Caco-2 (cell line): ENCODE measurements around the gene FMNL3. TPM values are rescaled to one million over a fixed set of nuclear protein-coding genes. Genes with fewer than 3 reads are reported as not detected.
"Not testable (repeated sequence)": the region's sequence is repeated elsewhere in the genome, so short reads cannot be mapped to it uniquely, and the experiment has no call there.

Experiments
- BruUV-seq: library from RNA; stranded (reverse); fragments of 400-500 nt; replicated peaks from 2 replicates; lab custom pipeline; 2021; lab: Mats Ljungman, UMichigan
- CTCF ChIA-PET: fragments of 300-600 bp; sonication (Branson Sonifier 250); formaldehyde crosslinking; loops from one replicate; lab custom pipeline; 2022; ENCODE audit warnings: antibody characterized with exemption; lab: Charles Lee
- POLR2A ChIA-PET: fragments of 300-600 bp; sonication (Branson Sonifier 250); formaldehyde crosslinking; loops from one replicate; lab custom pipeline; 2022; ENCODE audit warnings: antibody characterized with exemption; lab: Charles Lee
- DNase-seq, 2 experiments: peaks; one replicate each; pipeline versions ENCODE4 v3.0.0 to v3.0.0-alpha.2; 2020 to 2022
- H3K27me3 ChIP-seq: replicated peaks from 2 replicates; pipeline ENCODE4 v1.6.0; 2011; ENCODE audit warnings: low read length; ENCODE audit not compliant: control insufficient read depth, insufficient read depth
- H3K36me3 ChIP-seq: 2 replicates; pipeline ENCODE4 v1.5.1; 2011; ENCODE audit warnings: low read length; ENCODE audit not compliant: control insufficient read depth, insufficient read depth
- H3K4me1 ChIP-seq: fragments of 250-450 bp; sonication (Bioruptor Pico); 2 replicates; pipeline ENCODE4 v1.5.1; 2020; ENCODE audit warnings: mild to moderate bottlenecking
- H3K4me3 ChIP-seq: 2 replicates; pipeline ENCODE4 v1.5.1; 2011; ENCODE audit warnings: low read depth, mild to moderate bottlenecking, control low read depth, low read length
- H3K9me3 ChIP-seq: fragments of 250-450 bp; sonication (Bioruptor Pico); 2 replicates; pipeline ENCODE4 v1.5.1; 2020; ENCODE audit warnings: mild to moderate bottlenecking, moderate library complexity
- H3K27ac Mint-ChIP-seq: one replicate; pipeline ENCODE4 v1.8.0; 2022; ENCODE audit warnings: mixed read lengths; ENCODE audit not compliant: unreplicated experiment
- H3K27me3 Mint-ChIP-seq: one replicate; pipeline ENCODE4 v1.8.0; 2022; ENCODE audit warnings: mixed read lengths; ENCODE audit not compliant: insufficient read depth, unreplicated experiment
- H3K36me3 Mint-ChIP-seq: one replicate; pipeline ENCODE4 v1.8.0; 2022; ENCODE audit warnings: mild to moderate bottlenecking, mixed read lengths; ENCODE audit not compliant: insufficient read depth, unreplicated experiment
- H3K4me1 Mint-ChIP-seq: one replicate; pipeline ENCODE4 v1.8.0; 2022; ENCODE audit warnings: low read depth, mixed read lengths; ENCODE audit not compliant: unreplicated experiment
- H3K4me3 Mint-ChIP-seq: one replicate; pipeline ENCODE4 v1.8.0; 2022; ENCODE audit warnings: mild to moderate bottlenecking, moderate library complexity, mixed read lengths; ENCODE audit not compliant: unreplicated experiment
- H3K9me3 Mint-ChIP-seq: one replicate; pipeline ENCODE4 v1.8.0; 2022; ENCODE audit warnings: mixed read lengths; ENCODE audit not compliant: unreplicated experiment
- intact Hi-C: fragments of 100-400 bp; cut with micrococcal nuclease; formaldehyde crosslinking; loops from one replicate; pipeline ENCODE4 v1.10.0; 2022; ENCODE audit not compliant: unreplicated experiment
- total RNA-seq: library from RNA; stranded (reverse); gene quantifications from 2 replicates; pipeline ENCODE4 v1.2.3, GENCODE V29; 2022
- TF ChIP-seq, protein P1 (sequence below), 2 experiments: fragments of 200-600 bp in 1 of 2; IDR thresholded peaks; 1 replicate in 1 of 2; 2 replicates in 1 of 2; pipeline versions ENCODE4 v1.5.1 to v1.8.0; 2011 to 2022; ENCODE audit warnings: antibody characterized with exemption in 1 of 2, control low read depth in 1 of 2, inconsistent platforms in 1 of 2, low read depth in 1 of 2, low read length in 1 of 2, mild to moderate bottlenecking in 1 of 2, moderate library complexity in 1 of 2; ENCODE audit not compliant: insufficient read depth in 1 of 2, severe bottlenecking in 1 of 2, unreplicated experiment in 1 of 2

The FMNL3 gene
- total RNA-seq, 1 experiment from 2014 or later = 10.7 TPM

DNA sequence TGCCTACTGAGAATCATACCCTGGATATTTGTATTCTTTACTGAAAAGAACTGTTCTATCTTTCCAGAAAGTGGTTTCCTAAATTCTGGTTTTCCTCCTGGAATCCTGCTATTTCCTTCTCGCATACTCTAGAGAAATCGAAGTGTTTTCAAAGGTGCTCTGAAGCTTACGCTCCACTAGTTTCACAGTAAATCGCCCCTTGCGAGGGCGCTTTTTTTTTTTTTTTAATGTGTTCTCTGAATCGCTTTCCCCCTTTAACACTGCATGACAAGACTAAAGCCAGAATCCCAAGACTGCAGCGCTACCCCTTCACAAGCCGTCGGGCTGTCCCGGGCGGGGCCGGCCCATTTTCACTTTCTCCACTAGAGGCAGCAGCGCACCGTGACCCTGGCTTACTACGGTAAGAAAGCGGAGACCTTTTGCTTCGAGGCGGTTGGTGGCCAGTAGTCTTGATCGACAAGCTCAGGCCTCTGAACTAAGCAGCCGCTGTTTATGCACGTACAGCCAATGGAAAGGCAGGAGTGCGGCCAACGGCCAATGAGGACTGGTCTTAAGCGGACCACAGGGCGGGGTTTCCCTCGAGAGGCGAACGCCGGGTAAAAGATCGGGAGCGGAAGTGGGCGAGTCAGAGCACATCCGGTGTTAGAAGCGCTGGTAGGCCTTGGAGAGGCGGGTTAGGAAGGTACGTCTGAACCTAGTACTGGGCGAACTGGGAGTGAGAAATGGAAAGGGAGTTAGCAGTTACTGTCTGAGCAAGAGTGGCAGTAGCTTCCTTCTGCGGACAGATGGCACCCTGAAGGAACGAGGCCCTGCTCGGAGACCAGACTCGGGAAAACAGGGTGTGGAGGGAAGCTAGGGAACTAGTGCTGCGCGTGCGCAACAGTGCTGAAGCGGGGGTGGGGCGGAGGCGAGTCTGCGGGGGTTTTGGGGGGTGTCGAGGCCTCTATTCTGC, 34.0 kb upstream of the FMNL3 start, which contains the start of gene TMBIM6:
Gene TMBIM6 (plus strand): TSS at position 628 of the 952 bp plus-strand sequence. CDS start 10,937 bp downstream, outside the sequence.
- Mint-ChIP-seq H3K36me3 (peaks cover 45% of the 10 kb centered on the region), H3K9me3 (no peaks in the 10 kb centered on the region), H3K27me3 (no peaks in the 10 kb centered on the region), H3K4me1 (peaks cover 21% of the 10 kb centered on the region), H3K4me3 (peak within 1 kb of the TSS; percentile 87), H3K27ac (peak within 1 kb of the TSS; percentile 96)
- Histone ChIP-seq H3K9me3 (no peaks in the 10 kb centered on the region), H3K27me3 (no peaks in the 10 kb centered on the region), H3K4me3 (peak within 1 kb of the TSS; percentile 67), H3K4me1 (peaks cover 16% of the 10 kb centered on the region), H3K36me3 (no peaks in the 10 kb centered on the region)
- intact Hi-C loops = loop anchor here (1.0 kb wide), 4 partner anchors 22 to 97 kb away; partner anchors contain the start of gene FMNL3
- peak; percentile 100 for DNase-seq
- POLR2A ChIA-PET = interaction anchor here (0.5 to 1.6 kb wide), 66 partner anchors 9 to 1853 kb away, joined by 3 to 25 read pairs (median 4); partner anchors contain the start of genes BCDIN3D, CERS5, COX14 and MCRS1
- BruUV-seq = no TSS peak
- CTCF ChIA-PET = interaction anchor here (0.5 to 1.4 kb wide), 69 partner anchors 9 to 1602 kb away, joined by 3 to 22 read pairs (median 4); partner anchors contain the start of genes BCDIN3D, FMNL3, NCKAP5L and PRPF40B
- TF ChIP-seq, protein P1, sequence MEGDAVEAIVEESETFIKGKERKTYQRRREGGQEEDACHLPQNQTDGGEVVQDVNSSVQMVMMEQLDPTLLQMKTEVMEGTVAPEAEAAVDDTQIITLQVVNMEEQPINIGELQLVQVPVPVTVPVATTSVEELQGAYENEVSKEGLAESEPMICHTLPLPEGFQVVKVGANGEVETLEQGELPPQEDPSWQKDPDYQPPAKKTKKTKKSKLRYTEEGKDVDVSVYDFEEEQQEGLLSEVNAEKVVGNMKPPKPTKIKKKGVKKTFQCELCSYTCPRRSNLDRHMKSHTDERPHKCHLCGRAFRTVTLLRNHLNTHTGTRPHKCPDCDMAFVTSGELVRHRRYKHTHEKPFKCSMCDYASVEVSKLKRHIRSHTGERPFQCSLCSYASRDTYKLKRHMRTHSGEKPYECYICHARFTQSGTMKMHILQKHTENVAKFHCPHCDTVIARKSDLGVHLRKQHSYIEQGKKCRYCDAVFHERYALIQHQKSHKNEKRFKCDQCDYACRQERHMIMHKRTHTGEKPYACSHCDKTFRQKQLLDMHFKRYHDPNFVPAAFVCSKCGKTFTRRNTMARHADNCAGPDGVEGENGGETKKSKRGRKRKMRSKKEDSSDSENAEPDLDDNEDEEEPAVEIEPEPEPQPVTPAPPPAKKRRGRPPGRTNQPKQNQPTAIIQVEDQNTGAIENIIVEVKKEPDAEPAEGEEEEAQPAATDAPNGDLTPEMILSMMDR (IDR thresholded peaks at IDR 0.05; ENCODE audit: insufficient read depth in 1 of 2, low read depth in 1 of 2, low read length in 1 of 2, severe bottlenecking in 1 of 2, unreplicated experiment in 1 of 2) = peak; percentile 96 to 99

DNA sequence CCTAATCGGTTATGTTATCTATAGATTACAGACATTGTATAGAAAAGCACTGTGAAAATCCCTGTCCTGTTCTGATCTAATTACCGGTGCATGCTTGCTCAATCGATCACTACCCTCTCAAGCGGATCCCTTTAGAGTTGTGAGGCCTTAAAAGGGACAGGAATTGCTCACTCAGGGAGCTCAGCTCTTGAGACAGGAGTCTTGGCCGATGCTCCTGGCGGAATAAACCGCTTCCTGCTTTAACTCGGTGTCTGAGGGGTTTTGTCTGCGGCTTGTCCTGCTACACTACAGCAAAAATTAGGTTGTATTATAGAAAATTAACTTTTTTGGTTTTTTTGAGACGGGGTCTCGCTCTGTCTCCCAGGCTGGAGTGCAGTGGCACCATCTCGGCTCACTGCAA, 33.1 kb upstream of the FMNL3 start:
- peaks cover 16% of the 10 kb centered on the region for H3K4me1 ChIP-seq
- H3K4me3 Mint-ChIP-seq, H3K27ac Mint-ChIP-seq, intact Hi-C loops, POLR2A ChIA-PET, H3K27me3 ChIP-seq, DNase-seq, H3K36me3 ChIP-seq, H3K27me3 Mint-ChIP-seq, H3K4me3 ChIP-seq, H3K9me3 Mint-ChIP-seq, H3K9me3 ChIP-seq, BruUV-seq: not testable (repeated sequence)
- Mint-ChIP-seq H3K4me1 (peaks cover 21% of the 10 kb centered on the region), H3K36me3 (peaks cover 40% of the 10 kb centered on the region)
- CTCF ChIA-PET = interaction anchor here (0.6 to 1.3 kb wide), 2 partner anchors 40 to 417 kb away, joined by 3 to 13 read pairs; partner anchors contain the start of gene TROAP

DNA sequence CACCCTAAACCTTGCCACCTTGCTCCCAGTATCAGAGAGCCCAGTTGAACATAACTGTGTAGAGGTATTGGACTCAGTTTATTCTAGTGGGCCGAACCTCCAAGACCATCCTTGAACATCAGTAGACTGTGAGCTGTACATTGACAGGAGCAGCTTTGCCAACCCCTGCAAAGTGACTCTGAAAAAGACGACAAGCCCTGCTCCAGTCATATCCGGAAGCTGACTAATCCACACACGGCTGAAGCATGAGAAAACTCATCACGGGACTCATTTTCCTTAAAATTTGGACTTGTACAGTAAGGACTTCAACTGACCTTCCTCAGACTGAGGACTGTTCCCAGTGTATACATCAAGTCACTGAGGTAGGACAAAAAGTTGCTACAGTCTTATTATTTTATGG, 31.5 kb upstream of the FMNL3 start:
- Mint-ChIP-seq H3K36me3 (peaks cover 27% of the 10 kb centered on the region), H3K4me1 (peaks cover 12% of the 10 kb centered on the region)
- H3K27me3 Mint-ChIP-seq, H3K36me3 ChIP-seq, H3K27ac Mint-ChIP-seq, DNase-seq, H3K4me3 ChIP-seq, intact Hi-C loops, H3K4me1 ChIP-seq, POLR2A ChIA-PET, H3K4me3 Mint-ChIP-seq, H3K9me3 Mint-ChIP-seq, H3K27me3 ChIP-seq, BruUV-seq, H3K9me3 ChIP-seq: not testable (repeated sequence)
- CTCF ChIA-PET = interaction anchor here (0.6 kb wide), 1 partner anchor 99 kb away, joined by 5 read pairs; no protein-coding TSS in a partner anchor

DNA sequence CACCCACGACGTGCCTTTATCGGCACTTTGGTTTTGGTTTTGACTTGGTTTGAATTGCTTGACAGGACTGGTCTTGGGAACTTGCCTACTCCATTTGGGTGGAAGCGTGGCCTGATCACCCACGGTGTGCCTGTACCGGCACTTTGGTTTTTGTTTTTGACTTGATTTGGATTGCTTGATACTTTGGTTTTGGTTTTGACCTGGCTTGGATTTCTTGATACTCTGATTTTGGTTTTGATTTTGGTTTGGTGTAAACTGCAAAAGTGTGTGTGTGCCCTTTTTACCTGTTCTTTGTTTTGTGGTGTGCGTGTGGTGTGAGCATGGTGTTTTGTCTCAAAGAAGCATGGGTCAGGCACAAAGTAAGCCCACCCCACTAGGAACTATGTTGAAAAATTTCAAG, 27.7 kb upstream of the FMNL3 start:
- H3K4me3 ChIP-seq, DNase-seq, H3K4me1 ChIP-seq, H3K4me3 Mint-ChIP-seq, H3K27ac Mint-ChIP-seq, H3K36me3 Mint-ChIP-seq, POLR2A ChIA-PET, CTCF ChIA-PET, intact Hi-C loops, H3K27me3 Mint-ChIP-seq, H3K9me3 ChIP-seq, H3K36me3 ChIP-seq, H3K4me1 Mint-ChIP-seq, H3K27me3 ChIP-seq, H3K9me3 Mint-ChIP-seq, BruUV-seq: not testable (repeated sequence)
